Lower leg skin (tissue), 3 donors: ENCODE data around the gene FBXL13.

Experiments used
- CTCF ChIP-seq, 3 donors: fragments of 450-650 bp; IDR thresholded peaks; one replicate each; pipeline ENCODE4 v1.5.1; 2016; ENCODE audit warnings: antibody characterized with exemption in 3 of 3, mild to moderate bottlenecking in 3 of 3, moderate library complexity in 2 of 3
- POLR2A ChIP-seq, 2 donors: fragments of 450-650 bp; IDR thresholded peaks; one replicate each; pipeline ENCODE4 v1.6.1; 2016 to 2017; ENCODE audit warnings: antibody characterized with exemption in 2 of 2, mild to moderate bottlenecking in 1 of 2, moderate library complexity in 1 of 2

DNA sequence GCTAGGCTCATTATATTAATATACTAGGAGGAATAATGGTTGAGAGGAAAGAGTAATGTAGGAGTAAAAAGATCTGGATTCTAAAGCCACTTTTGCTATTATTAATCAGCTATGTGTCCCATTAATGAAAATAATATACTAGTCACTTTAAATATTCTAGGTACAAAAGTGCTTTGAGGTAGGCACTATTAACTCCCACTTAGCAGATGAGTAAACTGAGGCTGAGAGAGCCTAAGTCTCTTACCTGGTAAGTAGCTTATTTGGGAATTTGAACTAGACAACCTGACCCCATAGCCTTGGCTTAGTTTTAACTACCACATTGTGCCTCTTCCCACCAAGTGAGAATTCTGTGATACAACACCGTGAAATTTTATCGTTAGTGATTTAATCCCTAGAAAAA lies 6.3 kb upstream of the FBXL13 start:
- TF ChIP-seq CTCF (IDR thresholded peaks at IDR 0.05): no peak
- no peak for TF ChIP-seq POLR2A (IDR thresholded peaks at IDR 0.05)
